NB4 (cell line): ENCODE results near the gene MEN1.
"Not testable (repeated sequence)": the region's sequence is repeated elsewhere in the genome, so short reads cannot be mapped to it uniquely, and the experiment has no call there.

ENCODE experiments used
- DNase-seq: peaks from one replicate; pipeline ENCODE4 v3.0.0; 2010; ENCODE audit warnings: low read depth
- H3K4me3 ChIP-seq: one replicate; pipeline ENCODE4 v1.5.1; 2011; ENCODE audit warnings: mild to moderate bottlenecking, low read depth, low read length, moderate library complexity
- CTCF ChIP-seq: IDR thresholded peaks from one replicate; pipeline ENCODE4 v1.5.1; 2012; ENCODE audit warnings: low read depth, low read length
- MYC ChIP-seq: IDR thresholded peaks from 2 replicates; pipeline ENCODE4 v1.6.1; 2011; ENCODE audit warnings: low read depth, low read length
- POLR2A ChIP-seq: IDR thresholded peaks from 2 replicates; pipeline ENCODE4 v1.6.1; 2011; ENCODE audit warnings: mild to moderate bottlenecking; ENCODE audit not compliant: insufficient read length; ENCODE audit errors: extremely low read depth
- TF ChIP-seq, protein P1 (sequence below): IDR thresholded peaks from 2 replicates; pipeline ENCODE4 v1.6.1; 2011; ENCODE audit warnings: low read depth, low read length

The MEN1 gene

GRCh38 chr11:64846998-64847666 lies 36.8 kb upstream of the MEN1 start:
- no peak overlapping the region for H3K4me3 ChIP-seq
- TF ChIP-seq POLR2A (no peak), MYC (peak; percentile 60; the same call in 1 of the 2 replicates), CTCF (peak; percentile 86)
- TF ChIP-seq, protein P1, sequence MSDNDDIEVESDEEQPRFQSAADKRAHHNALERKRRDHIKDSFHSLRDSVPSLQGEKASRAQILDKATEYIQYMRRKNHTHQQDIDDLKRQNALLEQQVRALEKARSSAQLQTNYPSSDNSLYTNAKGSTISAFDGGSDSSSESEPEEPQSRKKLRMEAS = no peak
- DNase-seq = peak; percentile 93

GRCh38 chr11:64845776-64846129 lies 35.4 kb upstream of the MEN1 start:
- H3K4me3 ChIP-seq, DNase-seq: not testable (repeated sequence)

DNA sequence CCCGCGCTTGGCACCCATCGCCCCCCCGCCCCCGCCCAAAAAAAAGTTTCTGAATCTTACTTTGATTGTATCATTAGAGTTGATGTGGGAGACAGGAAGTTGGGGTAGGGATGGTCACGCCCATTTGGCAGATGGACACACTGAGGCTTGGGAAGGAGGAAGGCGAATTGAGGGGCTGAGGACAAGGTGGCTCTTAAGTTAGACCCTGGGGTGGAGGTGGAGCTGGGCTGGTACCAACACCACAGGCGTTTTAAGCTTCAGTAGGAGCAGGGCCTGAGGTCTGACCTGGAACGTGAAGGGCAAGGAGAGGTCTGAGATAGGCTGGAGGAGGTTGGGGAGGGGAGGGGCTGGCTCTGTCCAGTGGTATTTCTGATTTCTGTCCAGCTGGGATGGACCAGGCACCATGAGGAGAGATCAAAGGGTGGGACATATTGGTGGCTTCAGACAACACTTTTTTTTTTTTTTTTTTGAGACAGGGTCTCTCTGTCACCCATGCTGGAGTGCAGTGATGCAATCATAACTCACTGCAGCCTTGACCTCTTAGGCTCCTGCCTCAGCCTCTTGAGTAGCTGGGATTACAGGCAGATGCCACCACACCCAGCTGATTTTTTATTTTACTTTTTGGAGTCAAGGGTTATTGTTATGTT lies 34.9 kb upstream of the MEN1 start:
- no peak overlapping the region for H3K4me3 ChIP-seq
- DNase-seq = peak; percentile 61
- TF ChIP-seq CTCF = no peak
- TF ChIP-seq MYC = no peak
- TF ChIP-seq, protein P1 = no peak
- TF ChIP-seq POLR2A = no peak

DNA sequence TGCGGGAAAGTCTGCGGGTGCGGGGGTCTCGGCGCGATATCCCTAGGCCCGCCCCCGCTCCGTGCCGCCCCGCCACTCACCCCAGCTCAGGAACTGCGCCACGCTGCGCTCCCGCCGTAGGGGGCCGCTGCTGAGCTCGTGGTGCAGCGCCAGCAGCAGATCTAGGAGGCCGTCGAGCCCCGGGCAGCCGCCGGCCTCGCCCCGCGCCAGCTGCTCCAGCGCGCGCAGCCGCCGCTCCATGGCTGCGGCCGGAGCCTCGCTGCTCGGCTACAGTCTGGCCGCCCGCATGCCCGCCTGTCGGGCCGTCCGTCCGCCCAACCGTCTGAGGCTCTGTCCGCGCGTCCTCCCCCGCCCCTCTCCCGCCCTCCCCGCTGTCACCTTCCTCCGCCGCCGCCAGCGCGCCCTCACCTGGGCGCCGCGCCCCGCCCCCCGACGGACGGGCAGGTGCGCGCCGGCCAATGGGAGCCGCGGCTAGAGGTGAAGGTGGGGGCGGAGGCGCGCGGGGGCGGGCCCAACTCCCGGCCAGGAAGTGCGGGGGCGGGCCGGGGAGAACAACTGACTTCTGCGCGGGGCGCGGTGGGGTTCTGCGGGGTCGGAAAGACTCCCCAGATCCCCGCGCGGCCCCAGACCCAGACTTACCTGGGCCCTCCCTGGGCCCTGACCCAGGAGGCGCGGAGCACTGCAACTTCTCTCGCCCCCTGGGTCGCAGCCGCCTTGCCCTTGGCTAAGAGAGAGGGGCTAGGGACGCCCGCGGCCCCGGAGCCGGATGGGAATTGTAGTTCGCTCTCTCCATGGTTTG lies 34.2 kb upstream of the MEN1 start, which contains the start of gene CDC42BPG:
CDC42BPG (minus strand) TSS at position 324 of the 799 bp plus-strand sequence; CDS start at position 240, 84 bp downstream.
- DNase-seq = peak; percentile 83
- TF ChIP-seq POLR2A = no peak
- TF ChIP-seq, protein P1 = peak; percentile 55
- TF ChIP-seq CTCF = peak; percentile 48
- TF ChIP-seq MYC = peak; percentile 60
- H3K4me3 ChIP-seq = no peak within 1 kb of the TSS

GRCh38 chr11:64843686-64844329 lies 33.5 kb upstream of the MEN1 start:
- TF ChIP-seq, protein P1 = no peak
- TF ChIP-seq POLR2A = no peak
- no peak for TF ChIP-seq CTCF
- no peak for TF ChIP-seq MYC

More at GRCh38 chr11:64843686-64844329, 33.5 kb upstream of the MEN1 start:
- DNase-seq = no peak
- H3K4me3 ChIP-seq = no peak overlapping the region
